Measurements from ENCODE around the gene ARHGEF16.

ARHGEF16 gene

DNA sequence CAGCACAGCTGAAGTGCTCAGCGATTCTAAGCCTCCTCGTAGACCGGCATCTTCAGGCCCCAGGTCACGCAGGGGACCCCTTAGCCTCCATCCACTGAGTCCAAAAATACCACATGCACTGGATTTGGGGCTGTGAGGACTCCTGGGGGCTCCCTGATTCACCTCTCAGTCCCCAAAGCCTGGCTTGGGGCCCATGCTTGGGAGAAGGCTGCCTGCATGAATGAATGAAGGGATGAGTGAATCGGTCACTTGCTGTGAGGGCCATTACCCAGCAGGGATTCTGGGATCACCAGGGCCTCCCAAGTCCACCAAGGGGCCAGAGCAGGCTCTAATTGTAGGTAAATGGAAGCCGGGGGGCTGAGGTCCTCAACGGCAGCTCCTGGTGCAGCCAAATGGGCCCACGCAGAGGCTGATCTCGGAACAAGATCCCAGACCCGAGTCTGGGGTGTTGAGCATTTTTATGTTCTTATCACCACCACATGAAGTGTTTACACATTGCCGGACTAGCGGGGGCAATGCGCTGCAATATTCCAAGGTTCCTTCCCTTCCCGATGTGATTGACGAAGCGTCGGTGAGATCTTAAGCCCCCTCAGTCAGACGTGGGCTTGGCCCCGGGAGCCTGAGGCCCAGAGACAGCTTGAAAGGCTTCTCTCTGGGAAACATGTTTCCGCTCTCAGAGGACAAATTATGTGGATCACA, 13.6 kb upstream of the ARHGEF16 start (continued):
- TF ChIP-seq, protein P1, sequence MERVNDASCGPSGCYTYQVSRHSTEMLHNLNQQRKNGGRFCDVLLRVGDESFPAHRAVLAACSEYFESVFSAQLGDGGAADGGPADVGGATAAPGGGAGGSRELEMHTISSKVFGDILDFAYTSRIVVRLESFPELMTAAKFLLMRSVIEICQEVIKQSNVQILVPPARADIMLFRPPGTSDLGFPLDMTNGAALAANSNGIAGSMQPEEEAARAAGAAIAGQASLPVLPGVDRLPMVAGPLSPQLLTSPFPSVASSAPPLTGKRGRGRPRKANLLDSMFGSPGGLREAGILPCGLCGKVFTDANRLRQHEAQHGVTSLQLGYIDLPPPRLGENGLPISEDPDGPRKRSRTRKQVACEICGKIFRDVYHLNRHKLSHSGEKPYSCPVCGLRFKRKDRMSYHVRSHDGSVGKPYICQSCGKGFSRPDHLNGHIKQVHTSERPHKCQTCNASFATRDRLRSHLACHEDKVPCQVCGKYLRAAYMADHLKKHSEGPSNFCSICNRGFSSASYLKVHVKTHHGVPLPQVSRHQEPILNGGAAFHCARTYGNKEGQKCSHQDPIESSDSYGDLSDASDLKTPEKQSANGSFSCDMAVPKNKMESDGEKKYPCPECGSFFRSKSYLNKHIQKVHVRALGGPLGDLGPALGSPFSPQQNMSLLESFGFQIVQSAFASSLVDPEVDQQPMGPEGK (tag by site-specific recombination; IDR thresholded peaks at IDR 0.05): no peak
- TF ChIP-seq ZNF433 (tag by site-specific recombination; IDR thresholded peaks at IDR 0.05; ENCODE audit: low read depth) (no peak), ZNF175 (tag by site-specific recombination; IDR thresholded peaks at IDR 0.05) (no peak), ZNF24 (tag by site-specific recombination; IDR thresholded peaks at IDR 0.05) (no peak), KLF9 (tag by site-specific recombination; IDR thresholded peaks at IDR 0.05; ENCODE audit: low read depth) (no peak), ZNF571 (tag by site-specific recombination; IDR thresholded peaks at IDR 0.05) (no peak), ZNF600 (tag by site-specific recombination; IDR thresholded peaks at IDR 0.05) (no peak)
- TF ChIP-seq, protein P2, sequence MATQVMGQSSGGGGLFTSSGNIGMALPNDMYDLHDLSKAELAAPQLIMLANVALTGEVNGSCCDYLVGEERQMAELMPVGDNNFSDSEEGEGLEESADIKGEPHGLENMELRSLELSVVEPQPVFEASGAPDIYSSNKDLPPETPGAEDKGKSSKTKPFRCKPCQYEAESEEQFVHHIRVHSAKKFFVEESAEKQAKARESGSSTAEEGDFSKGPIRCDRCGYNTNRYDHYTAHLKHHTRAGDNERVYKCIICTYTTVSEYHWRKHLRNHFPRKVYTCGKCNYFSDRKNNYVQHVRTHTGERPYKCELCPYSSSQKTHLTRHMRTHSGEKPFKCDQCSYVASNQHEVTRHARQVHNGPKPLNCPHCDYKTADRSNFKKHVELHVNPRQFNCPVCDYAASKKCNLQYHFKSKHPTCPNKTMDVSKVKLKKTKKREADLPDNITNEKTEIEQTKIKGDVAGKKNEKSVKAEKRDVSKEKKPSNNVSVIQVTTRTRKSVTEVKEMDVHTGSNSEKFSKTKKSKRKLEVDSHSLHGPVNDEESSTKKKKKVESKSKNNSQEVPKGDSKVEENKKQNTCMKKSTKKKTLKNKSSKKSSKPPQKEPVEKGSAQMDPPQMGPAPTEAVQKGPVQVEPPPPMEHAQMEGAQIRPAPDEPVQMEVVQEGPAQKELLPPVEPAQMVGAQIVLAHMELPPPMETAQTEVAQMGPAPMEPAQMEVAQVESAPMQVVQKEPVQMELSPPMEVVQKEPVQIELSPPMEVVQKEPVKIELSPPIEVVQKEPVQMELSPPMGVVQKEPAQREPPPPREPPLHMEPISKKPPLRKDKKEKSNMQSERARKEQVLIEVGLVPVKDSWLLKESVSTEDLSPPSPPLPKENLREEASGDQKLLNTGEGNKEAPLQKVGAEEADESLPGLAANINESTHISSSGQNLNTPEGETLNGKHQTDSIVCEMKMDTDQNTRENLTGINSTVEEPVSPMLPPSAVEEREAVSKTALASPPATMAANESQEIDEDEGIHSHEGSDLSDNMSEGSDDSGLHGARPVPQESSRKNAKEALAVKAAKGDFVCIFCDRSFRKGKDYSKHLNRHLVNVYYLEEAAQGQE (tag by site-specific recombination; IDR thresholded peaks at IDR 0.05): no peak

DNA sequence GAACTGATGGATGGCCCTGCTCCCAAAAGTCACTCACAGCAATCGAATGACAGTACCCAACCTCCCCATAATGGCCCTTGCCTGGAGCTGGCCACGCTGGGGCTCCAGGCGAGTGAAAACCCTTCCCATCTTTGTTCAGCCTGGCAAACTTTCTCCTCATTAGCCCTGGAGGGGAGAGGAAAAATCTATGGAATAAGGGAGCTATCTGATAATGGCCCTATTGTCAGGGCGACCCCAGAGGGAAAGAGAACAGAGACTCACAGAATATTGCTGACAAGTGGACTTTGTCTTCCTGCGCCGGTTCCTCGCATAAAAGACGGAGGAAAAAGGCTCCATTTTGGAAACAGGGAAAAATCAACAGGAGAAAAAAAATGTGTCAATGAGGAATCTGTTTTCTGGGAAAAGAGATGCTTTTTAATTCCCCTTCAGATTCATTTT, 13.0 kb upstream of the ARHGEF16 start:
- Histone ChIP-seq H3K27ac (ENCODE audit: extremely low read depth, low read depth, low read length) (no peak overlapping the region), H3K9me3 (ENCODE audit: control insufficient read depth, insufficient read depth, low read depth, low read length) (no peaks in the 10 kb centered on the region), H3K36me3 (ENCODE audit: control insufficient read depth in 2 of 2, insufficient read depth in 1 of 2, low read length in 2 of 2) (no peaks in the 10 kb centered on the region), H3K4me1 (ENCODE audit: control insufficient read depth, insufficient read depth, low read length) (no peaks in the 10 kb centered on the region), H3K4me3 (ENCODE audit: low read depth, low read length) (no peak overlapping the region)
- CTCF ChIA-PET: interaction anchor here (0.5 to 3.2 kb wide), 4 partner anchors 12 to 179 kb away, joined by 3 to 19 read pairs (median 4); no protein-coding TSS in a partner anchor
- POLR2A ChIA-PET: no interaction called here
- TF ChIP-seq ZFP41 (tag by site-specific recombination; IDR thresholded peaks at IDR 0.05; ENCODE audit: borderline replicate concordance) (no peak), ZNF133 (tag by site-specific recombination; IDR thresholded peaks at IDR 0.05) (no peak), ZNF658 (tag by site-specific recombination; IDR thresholded peaks at IDR 0.05) (no peak), ZNF2 (tag by site-specific recombination; IDR thresholded peaks at IDR 0.05) (no peak), ZXDB (tag by site-specific recombination; IDR thresholded peaks at IDR 0.05) (no peak), ZNF629 (tag by site-specific recombination; IDR thresholded peaks at IDR 0.05) (no peak), ZNF830 (tag by site-specific recombination; IDR thresholded peaks at IDR 0.05; ENCODE audit: low read depth) (no peak), ZBTB48 (tag by site-specific recombination; IDR thresholded peaks at IDR 0.05) (no peak), ZNF423 (tag by site-specific recombination; IDR thresholded peaks at IDR 0.05) (no peak), ZNF366 (tag by site-specific recombination; conservative IDR thresholded peaks at IDR 0.05) (no peak), ZNF350 (tag by site-specific recombination; IDR thresholded peaks at IDR 0.05) (no peak), ZNF335 (tag by site-specific recombination; conservative IDR thresholded peaks at IDR 0.05) (no peak)
- TF ChIP-seq, protein P3, sequence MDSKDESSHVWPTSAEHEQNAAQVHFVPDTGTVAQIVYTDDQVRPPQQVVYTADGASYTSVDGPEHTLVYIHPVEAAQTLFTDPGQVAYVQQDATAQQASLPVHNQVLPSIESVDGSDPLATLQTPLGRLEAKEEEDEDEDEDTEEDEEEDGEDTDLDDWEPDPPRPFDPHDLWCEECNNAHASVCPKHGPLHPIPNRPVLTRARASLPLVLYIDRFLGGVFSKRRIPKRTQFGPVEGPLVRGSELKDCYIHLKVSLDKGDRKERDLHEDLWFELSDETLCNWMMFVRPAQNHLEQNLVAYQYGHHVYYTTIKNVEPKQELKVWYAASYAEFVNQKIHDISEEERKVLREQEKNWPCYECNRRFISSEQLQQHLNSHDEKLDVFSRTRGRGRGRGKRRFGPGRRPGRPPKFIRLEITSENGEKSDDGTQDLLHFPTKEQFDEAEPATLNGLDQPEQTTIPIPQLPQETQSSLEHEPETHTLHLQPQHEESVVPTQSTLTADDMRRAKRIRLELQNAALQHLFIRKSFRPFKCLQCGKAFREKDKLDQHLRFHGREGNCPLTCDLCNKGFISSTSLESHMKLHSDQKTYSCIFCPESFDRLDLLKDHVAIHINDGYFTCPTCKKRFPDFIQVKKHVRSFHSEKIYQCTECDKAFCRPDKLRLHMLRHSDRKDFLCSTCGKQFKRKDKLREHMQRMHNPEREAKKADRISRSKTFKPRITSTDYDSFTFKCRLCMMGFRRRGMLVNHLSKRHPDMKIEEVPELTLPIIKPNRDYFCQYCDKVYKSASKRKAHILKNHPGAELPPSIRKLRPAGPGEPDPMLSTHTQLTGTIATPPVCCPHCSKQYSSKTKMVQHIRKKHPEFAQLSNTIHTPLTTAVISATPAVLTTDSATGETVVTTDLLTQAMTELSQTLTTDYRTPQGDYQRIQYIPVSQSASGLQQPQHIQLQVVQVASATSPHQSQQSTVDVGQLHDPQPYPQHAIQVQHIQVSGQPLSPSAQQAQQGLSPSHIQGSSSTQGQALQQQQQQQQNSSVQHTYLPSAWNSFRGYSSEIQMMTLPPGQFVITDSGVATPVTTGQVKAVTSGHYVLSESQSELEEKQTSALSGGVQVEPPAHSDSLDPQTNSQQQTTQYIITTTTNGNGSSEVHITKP (tag by site-specific recombination; IDR thresholded peaks at IDR 0.05): no peak
- TF ChIP-seq, protein P4, sequence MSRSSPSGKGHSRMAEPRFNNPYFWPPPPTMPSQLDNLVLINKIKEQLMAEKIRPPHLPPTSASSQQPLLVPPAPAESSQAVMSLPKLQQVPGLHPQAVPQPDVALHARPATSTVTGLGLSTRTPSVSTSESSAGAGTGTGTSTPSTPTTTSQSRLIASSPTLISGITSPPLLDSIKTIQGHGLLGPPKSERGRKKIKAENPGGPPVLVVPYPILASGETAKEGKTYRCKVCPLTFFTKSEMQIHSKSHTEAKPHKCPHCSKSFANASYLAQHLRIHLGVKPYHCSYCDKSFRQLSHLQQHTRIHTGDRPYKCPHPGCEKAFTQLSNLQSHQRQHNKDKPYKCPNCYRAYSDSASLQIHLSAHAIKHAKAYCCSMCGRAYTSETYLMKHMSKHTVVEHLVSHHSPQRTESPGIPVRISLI (tag by site-specific recombination; IDR thresholded peaks at IDR 0.05): no peak
- TF ChIP-seq, protein P5, sequence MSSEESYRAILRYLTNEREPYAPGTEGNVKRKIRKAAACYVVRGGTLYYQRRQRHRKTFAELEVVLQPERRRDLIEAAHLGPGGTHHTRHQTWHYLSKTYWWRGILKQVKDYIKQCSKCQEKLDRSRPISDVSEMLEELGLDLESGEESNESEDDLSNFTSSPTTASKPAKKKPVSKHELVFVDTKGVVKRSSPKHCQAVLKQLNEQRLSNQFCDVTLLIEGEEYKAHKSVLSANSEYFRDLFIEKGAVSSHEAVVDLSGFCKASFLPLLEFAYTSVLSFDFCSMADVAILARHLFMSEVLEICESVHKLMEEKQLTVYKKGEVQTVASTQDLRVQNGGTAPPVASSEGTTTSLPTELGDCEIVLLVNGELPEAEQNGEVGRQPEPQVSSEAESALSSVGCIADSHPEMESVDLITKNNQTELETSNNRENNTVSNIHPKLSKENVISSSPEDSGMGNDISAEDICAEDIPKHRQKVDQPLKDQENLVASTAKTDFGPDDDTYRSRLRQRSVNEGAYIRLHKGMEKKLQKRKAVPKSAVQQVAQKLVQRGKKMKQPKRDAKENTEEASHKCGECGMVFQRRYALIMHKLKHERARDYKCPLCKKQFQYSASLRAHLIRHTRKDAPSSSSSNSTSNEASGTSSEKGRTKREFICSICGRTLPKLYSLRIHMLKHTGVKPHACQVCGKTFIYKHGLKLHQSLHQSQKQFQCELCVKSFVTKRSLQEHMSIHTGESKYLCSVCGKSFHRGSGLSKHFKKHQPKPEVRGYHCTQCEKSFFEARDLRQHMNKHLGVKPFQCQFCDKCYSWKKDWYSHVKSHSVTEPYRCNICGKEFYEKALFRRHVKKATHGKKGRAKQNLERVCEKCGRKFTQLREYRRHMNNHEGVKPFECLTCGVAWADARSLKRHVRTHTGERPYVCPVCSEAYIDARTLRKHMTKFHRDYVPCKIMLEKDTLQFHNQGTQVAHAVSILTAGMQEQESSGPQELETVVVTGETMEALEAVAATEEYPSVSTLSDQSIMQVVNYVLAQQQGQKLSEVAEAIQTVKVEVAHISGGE (tag by site-specific recombination; conservative IDR thresholded peaks at IDR 0.05; ENCODE audit: low read depth): no peak
